ENCODE data around the gene UBE2QL1.

The UBE2QL1 gene

DNA sequence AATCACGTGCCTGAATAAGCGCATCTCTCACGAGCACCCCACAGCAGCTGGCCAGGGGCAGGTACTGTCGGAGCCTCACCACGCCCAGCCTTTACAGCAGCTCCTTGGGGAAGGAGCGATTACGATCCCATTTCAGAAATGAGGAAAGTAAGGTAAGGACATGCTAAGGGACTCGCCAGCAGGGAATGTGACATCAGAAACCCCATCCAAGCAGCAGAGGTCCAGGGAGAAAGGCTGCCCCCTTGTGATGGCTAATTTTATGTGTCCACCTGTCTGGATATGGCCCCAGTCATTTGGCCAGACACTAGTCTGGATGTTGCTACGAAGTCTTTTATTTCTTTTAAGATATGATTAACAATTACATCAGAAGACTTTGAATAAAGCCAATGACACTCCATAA lies 77.3 kb downstream of the UBE2QL1 start:
- H3K27ac Mint-ChIP-seq, result no peak overlapping the region
- H3K9me3 Mint-ChIP-seq, result no peaks in the 10 kb centered on the region
- no peak overlapping the region for H3K4me3 Mint-ChIP-seq
- no peaks in the 10 kb centered on the region for H3K27me3 Mint-ChIP-seq
- no peaks in the 10 kb centered on the region for H3K4me1 Mint-ChIP-seq (ENCODE audit: low read depth)
- H3K36me3 Mint-ChIP-seq (ENCODE audit: low read depth), result no peaks in the 10 kb centered on the region

DNA sequence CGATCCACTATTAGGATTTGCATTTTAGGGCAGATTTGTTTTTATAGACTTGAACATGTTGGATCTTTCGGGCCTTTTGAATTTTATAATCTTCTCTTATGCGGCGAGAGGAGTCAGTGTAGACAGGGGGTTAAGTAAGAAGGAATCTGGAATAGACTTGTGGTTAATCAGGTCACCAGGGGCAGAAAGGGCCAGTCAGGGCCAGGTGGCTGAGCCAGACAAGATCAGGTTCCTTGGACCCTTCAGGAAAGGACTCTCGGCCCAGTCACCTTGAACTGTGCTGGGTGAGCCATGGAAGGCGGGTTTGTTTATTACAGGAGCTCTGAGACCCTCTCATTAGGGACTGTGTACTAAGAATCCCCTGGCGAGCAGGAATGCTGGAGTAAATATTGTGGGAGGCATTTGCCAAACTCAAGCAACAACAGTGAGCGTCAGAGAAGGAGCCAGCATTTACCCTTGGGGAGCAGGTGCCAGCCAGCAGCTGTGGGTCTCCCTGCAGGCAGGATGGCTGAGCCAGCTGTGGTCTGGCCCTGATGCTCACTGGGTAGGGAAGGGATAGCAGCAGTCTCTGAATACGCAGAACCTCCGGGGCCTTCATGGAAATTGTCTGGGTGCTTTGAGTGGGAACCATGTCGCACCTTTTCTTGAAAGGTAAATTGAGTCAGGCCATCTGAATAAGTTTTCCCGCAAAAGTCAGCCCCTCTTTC lies 79.2 kb downstream of the UBE2QL1 start:
- Mint-ChIP-seq H3K9me3 (no peaks in the 10 kb centered on the region), H3K27me3 (no peaks in the 10 kb centered on the region), H3K4me1 (ENCODE audit: low read depth) (no peaks in the 10 kb centered on the region), H3K36me3 (ENCODE audit: low read depth) (no peaks in the 10 kb centered on the region), H3K27ac (no peak overlapping the region), H3K4me3 (no peak overlapping the region)

DNA sequence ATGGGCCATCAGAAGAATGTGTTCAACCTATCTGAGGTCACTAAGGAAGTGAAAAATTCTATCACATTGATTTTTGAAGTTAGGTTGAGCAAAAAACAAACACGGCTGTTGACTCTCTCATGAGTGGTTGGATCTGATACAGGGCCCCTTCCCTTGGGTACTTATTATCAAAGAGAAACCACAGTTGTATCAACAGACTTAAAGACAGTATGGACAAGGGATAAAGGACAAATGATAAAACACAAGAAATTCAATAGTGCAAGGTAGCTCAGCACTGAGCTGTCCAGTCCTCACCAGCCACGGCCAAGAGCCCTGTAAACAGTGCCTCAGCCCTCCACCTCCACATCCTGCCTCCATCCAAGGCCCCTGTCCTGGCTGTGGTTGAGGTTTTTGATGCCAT lies 86.9 kb downstream of the UBE2QL1 start:
- Mint-ChIP-seq H3K27ac (no peak overlapping the region), H3K9me3 (no peaks in the 10 kb centered on the region), H3K27me3 (peaks cover 7% of the 10 kb centered on the region)

DNA sequence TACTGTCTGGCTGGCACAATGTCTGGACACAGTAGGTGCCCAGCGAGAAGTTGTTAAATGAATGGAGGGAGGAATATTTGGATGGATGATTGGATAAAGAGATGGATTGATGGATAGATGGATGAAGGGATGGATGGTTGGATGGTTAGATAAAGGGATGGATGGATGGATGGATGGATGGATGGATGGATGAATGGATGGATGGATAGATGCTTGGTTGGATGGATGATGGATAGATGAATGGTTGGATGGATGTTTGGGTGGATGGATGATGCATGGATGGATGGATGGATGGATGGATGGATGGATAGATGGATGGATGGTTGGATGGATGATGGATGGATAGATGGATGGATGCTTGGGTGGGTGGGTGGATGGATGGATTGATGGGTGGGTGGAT lies 90.4 kb downstream of the UBE2QL1 start:
- H3K27ac Mint-ChIP-seq, result no peak overlapping the region
- H3K27me3 Mint-ChIP-seq, result peaks cover 7% of the 10 kb centered on the region
- H3K4me1 Mint-ChIP-seq (ENCODE audit: low read depth), result no peaks in the 10 kb centered on the region
- H3K4me3 Mint-ChIP-seq, result no peak overlapping the region
- no peaks in the 10 kb centered on the region for H3K9me3 Mint-ChIP-seq
- no peaks in the 10 kb centered on the region for H3K36me3 Mint-ChIP-seq (ENCODE audit: low read depth)

More for the DNA sequence above, 86.9 kb downstream of the UBE2QL1 start:
- H3K36me3 Mint-ChIP-seq (ENCODE audit: low read depth), result no peaks in the 10 kb centered on the region
- H3K4me3 Mint-ChIP-seq, result no peak overlapping the region
- H3K4me1 Mint-ChIP-seq (ENCODE audit: low read depth), result no peaks in the 10 kb centered on the region

DNA sequence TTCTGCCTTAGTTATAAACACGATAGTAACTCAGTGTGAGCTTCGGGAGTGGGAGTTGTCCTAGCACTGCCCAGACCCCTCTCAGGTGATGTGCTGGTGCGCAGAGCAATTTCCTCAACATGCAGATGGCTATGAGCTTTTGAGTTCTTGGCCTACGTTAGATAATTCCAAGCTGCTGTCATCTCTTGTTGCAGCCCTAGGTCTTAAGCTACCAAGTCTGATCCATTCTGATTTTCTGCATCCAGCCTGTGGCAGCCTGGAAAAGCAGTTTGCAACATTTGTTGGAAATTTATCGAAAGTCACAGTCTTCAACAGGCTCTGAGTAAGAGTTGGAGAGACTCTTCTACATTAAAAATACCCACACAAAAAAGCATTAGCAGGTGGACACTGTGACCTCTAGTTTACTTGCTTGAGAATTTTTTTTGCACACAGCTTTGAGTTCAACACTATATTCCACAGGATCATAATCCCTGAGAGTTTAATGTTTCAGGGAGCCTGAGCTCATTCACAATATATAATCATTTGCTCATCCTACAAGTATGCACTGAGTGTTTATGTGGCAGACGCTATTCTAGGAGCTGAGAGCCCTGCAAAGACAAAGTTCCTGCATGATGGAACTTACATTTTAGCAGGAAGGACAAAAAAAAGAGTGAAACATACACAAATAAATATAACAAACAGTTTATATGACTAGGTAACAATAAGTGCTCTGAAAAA lies 91.6 kb downstream of the UBE2QL1 start:
- Mint-ChIP-seq H3K9me3 (no peaks in the 10 kb centered on the region), H3K4me1 (ENCODE audit: low read depth) (no peaks in the 10 kb centered on the region), H3K27me3 (peaks cover 4% of the 10 kb centered on the region), H3K36me3 (ENCODE audit: low read depth) (no peaks in the 10 kb centered on the region), H3K4me3 (no peak overlapping the region), H3K27ac (no peak overlapping the region)

DNA sequence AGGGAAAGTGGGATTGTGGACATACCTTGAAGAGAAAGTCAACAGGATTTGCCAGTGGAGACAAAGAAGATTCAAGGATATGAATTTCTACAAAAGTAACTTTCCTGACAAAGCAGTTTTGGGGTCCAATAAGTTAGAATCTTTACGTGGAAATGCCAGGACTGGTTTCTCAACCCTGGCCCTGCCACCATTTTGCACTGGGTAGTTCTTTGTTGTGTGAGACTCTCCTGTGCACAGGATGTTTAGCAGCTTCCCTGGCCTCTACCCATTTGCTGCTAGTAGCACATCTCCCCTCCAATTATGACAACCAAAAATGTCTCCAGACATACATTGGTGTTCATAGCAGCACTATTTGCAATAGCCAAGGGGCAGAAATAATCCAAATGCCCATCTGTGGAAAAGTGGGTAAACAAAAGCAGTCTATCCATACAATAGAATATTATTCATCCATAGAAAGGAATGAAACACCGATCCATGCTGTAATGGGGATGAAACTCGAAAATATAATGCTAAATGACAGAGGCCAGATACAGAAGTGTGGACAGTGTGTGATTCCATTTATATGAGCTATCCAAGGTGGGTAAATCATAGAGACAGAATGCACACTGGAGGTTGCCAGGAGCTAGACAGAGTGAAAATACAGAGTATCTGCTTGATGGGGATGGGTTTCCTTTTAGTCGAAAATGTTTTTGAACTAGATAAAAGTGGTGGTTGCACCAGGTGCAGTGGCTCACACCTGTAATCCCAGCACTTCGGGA lies 92.8 kb downstream of the UBE2QL1 start:
- Mint-ChIP-seq H3K4me1 (ENCODE audit: low read depth) (no peaks in the 10 kb centered on the region), H3K9me3 (no peaks in the 10 kb centered on the region), H3K27me3 (peaks cover 4% of the 10 kb centered on the region), H3K36me3 (ENCODE audit: low read depth) (no peaks in the 10 kb centered on the region), H3K27ac (no peak overlapping the region), H3K4me3 (no peak overlapping the region)

DNA sequence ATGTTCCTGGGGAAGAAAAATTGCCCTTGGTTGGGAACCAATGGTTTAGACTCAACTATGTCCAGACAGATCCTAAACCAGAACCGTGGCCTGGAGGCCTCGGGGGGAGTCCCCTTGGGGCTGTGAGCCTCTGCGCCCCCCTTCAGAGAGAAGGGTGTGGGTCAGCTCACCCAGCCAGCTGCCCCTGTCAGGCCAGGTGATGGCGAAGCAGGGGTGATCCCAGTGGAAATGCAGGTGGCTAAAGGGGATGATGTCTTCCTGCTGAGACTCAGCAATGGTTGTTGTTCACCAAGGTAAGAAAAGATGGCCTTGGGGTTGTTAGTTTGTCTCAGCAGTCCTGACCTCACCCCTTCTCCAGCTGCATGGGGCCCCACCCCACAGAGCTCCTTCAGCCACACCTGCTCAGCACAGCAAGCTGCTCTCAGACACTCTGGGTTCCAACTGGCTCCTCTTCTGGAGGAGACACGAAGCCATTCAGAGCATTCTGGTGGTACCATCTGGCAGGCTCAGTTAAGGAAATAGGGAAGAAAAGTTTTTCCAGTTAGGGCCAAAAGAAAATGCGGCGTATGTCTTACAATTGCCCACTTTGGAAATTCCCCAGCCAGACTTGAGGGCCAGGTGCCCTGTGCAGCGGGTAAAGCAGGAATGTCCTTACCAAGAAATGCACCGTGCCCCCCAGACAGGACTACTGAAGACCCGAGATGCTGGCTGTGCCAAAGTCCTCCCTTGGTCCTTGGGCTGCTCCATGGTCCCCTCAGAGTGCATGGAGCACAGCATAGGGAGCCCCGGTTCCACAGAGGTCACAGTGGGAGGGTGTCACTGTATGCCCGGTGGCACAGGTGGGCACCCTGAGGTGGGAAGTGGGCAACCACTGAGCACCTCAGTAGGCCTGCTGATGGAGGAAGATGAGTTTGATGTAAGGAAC lies 94.0 kb downstream of the UBE2QL1 start:
- no peaks in the 10 kb centered on the region for H3K4me1 Mint-ChIP-seq (ENCODE audit: low read depth)
- H3K9me3 Mint-ChIP-seq, result no peaks in the 10 kb centered on the region
- no peaks in the 10 kb centered on the region for H3K36me3 Mint-ChIP-seq (ENCODE audit: low read depth)
- H3K27me3 Mint-ChIP-seq, result peaks cover 5% of the 10 kb centered on the region
- no peak overlapping the region for H3K27ac Mint-ChIP-seq
- H3K4me3 Mint-ChIP-seq, result no peak overlapping the region

DNA sequence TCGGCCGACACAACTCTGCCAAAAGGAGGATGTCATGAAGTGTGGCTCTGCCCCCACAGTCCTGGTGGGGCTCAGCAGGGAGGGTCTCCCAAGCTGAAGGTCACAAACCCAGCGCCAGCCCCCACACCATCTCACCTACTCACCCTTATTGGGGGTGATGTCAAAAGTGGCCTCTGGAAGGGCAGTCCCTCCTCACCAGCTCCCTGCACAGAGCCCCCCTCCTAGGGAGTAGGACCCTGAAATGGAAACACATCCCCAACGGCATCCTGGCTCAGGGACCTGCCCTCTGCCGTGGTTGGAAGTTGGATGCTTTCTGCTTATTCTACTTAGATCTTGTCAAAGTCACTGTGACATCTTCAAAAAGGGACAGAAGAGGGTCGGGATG lies 94.7 kb downstream of the UBE2QL1 start:
- H3K36me3 Mint-ChIP-seq (ENCODE audit: low read depth), result no peaks in the 10 kb centered on the region
- H3K27ac Mint-ChIP-seq, result no peak overlapping the region
- H3K4me1 Mint-ChIP-seq (ENCODE audit: low read depth), result no peaks in the 10 kb centered on the region
- peaks cover 5% of the 10 kb centered on the region for H3K27me3 Mint-ChIP-seq
- no peaks in the 10 kb centered on the region for H3K9me3 Mint-ChIP-seq
- H3K4me3 Mint-ChIP-seq, result no peak overlapping the region

DNA sequence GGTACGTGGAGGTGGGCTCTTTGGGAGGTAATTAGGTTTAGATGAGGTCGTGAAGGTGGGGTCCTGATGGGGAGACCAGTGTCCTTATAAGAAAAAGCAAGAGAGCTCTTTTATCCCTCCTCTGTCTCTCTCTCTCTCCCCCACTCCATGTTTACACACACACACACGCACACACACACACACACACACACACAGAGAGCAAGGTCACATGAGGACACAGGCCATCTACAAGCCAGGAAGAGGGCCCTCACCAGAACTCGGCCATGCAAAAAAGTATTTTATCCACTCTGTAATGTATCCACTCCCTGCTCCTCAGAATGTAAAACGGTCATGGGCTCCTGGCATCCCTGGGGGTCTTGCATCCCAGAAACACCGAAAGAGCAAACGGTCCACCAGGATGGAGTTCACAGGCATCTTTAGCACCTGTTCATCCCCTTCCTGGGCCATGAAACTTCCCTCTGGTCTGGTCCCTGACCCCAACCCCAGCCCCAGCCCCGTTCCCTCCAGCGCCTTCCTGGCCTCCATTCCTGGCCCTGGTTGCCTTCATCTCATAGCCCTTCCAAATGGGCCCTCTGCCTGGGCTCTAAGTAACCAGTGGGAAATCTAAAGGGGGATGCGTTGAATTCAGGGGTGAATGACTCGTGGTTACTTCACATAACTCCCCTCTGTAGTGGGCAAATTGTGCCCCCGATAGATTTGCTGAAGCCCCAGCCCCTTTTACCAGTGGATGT lies 95.3 kb downstream of the UBE2QL1 start:
- Mint-ChIP-seq H3K36me3 (ENCODE audit: low read depth) (no peaks in the 10 kb centered on the region), H3K27me3 (peaks cover 5% of the 10 kb centered on the region), H3K9me3 (no peaks in the 10 kb centered on the region), H3K27ac (no peak overlapping the region), H3K4me3 (no peak overlapping the region), H3K4me1 (ENCODE audit: low read depth) (no peaks in the 10 kb centered on the region)
